GM23338 (cell line): Measurements from ENCODE around the gene CYSLTR2. TPM values are rescaled to one million over a fixed set of nuclear protein-coding genes. Genes with fewer than 3 reads are reported as not detected.

Source experiments
- ATAC-seq: fragments of 200-7000 bp; cut with Tn5 transposase; 3 replicates; pipeline ENCODE4 v1.9.1; 2020
- DNase-seq: peaks from one replicate; pipeline ENCODE4 v3.0.0-alpha.2; 2015; ENCODE audit warnings: low spot score
- H2AFZ ChIP-seq: fragments of 200-600 bp; sonication (generic); 2 replicates; pipeline ENCODE4 v1.8.0; 2016; ENCODE audit warnings: antibody characterized with exemption, mild to moderate bottlenecking, moderate library complexity
- H3F3A ChIP-seq: fragments of 200-600 bp; sonication (generic); replicated peaks from 2 replicates; pipeline ENCODE4 v1.8.0; 2017; ENCODE audit warnings: antibody characterized with exemption, mixed run types, low read depth
- H3K27ac ChIP-seq: fragments of 200-600 bp; sonication (generic); 2 replicates; pipeline ENCODE4 v1.6.1; 2016; ENCODE audit warnings: low read depth
- H3K27me3 ChIP-seq: fragments of 200-600 bp; sonication (generic); 2 replicates; pipeline ENCODE4 v1.8.0; 2016; ENCODE audit warnings: mild to moderate bottlenecking, mixed run types, moderate library complexity; ENCODE audit not compliant: insufficient read depth
- H3K36me3 ChIP-seq: fragments of 200-600 bp; sonication (generic); 2 replicates; pipeline ENCODE4 v1.8.0; 2016; ENCODE audit warnings: mild to moderate bottlenecking; ENCODE audit not compliant: insufficient read depth
- H3K4me1 ChIP-seq: fragments of 200-600 bp; sonication (generic); 2 replicates; pipeline ENCODE4 v1.8.0; 2016; ENCODE audit warnings: mild to moderate bottlenecking, moderate library complexity; ENCODE audit not compliant: insufficient read depth
- H3K4me2 ChIP-seq: fragments of 200-600 bp; sonication (generic); 2 replicates; pipeline ENCODE4 v1.7.1; 2017; ENCODE audit warnings: mixed run types
- H3K4me3 ChIP-seq: fragments of 200-600 bp; sonication (generic); 2 replicates; pipeline ENCODE4 v1.6.1; 2016; ENCODE audit warnings: mixed run types
- H3K79me2 ChIP-seq: fragments of 200-600 bp; sonication (generic); replicated peaks from 2 replicates; pipeline ENCODE4 v1.8.0; 2017; ENCODE audit warnings: mild to moderate bottlenecking; ENCODE audit not compliant: insufficient read depth
- H3K9me2 ChIP-seq: fragments of 200-600 bp; sonication (generic); 2 replicates; pipeline ENCODE4 v1.8.0; 2017; ENCODE audit not compliant: insufficient read depth
- H4K20me1 ChIP-seq: fragments of 200-600 bp; sonication (generic); replicated peaks from 2 replicates; pipeline ENCODE4 v1.8.0; 2017; ENCODE audit warnings: mild to moderate bottlenecking; ENCODE audit not compliant: insufficient read depth
- H3K27ac Mint-ChIP-seq: 2 replicates; pipeline ENCODE4 v1.8.0; 2020; ENCODE audit warnings: inconsistent platforms, mild to moderate bottlenecking, moderate library complexity, mixed read lengths
- H3K27me3 Mint-ChIP-seq: 3 replicates; pipeline ENCODE4 v1.8.0; 2022; ENCODE audit warnings: low read depth, mild to moderate bottlenecking, moderate library complexity, mixed read lengths, inconsistent platforms; ENCODE audit not compliant: insufficient read depth, poor library complexity
- H3K36me3 Mint-ChIP-seq: 3 replicates; pipeline ENCODE4 v1.8.0; 2021; ENCODE audit warnings: low read depth, mild to moderate bottlenecking, inconsistent platforms, moderate library complexity, mixed read lengths
- H3K4me1 Mint-ChIP-seq: 3 replicates; pipeline ENCODE4 v1.8.0; 2020; ENCODE audit warnings: mild to moderate bottlenecking, inconsistent platforms, mixed read lengths
- H3K4me3 Mint-ChIP-seq: 3 replicates; pipeline ENCODE4 v1.8.0; 2021; ENCODE audit warnings: moderate library complexity, mild to moderate bottlenecking, inconsistent platforms, mixed read lengths
- H3K9me3 Mint-ChIP-seq: 3 replicates; pipeline ENCODE4 v1.8.0; 2020; ENCODE audit warnings: moderate library complexity, mild to moderate bottlenecking, inconsistent platforms, mixed read lengths
- CREB1 ChIP-seq: fragments of 250-450 bp; sonication (Bioruptor Pico); IDR thresholded peaks from 2 replicates; pipeline ENCODE4 v1.5.0; 2020; ENCODE audit warnings: low read depth, mild to moderate bottlenecking, moderate library complexity
- ETS1 ChIP-seq: IDR thresholded peaks from 2 replicates; pipeline ENCODE4 v1.6.1; 2016; ENCODE audit warnings: antibody characterized with exemption
- EZH2 ChIP-seq: fragments of 200-600 bp; sonication (generic); IDR thresholded peaks from one replicate; pipeline ENCODE4 v1.8.0; 2017; ENCODE audit warnings: antibody characterized with exemption, mild to moderate bottlenecking, low read depth; ENCODE audit not compliant: unreplicated experiment
- EZH2phosphoT487 ChIP-seq: fragments of 200-600 bp; sonication (generic); IDR thresholded peaks from one replicate; pipeline ENCODE4 v1.8.1; 2018; ENCODE audit warnings: antibody characterized with exemption; ENCODE audit not compliant: unreplicated experiment
- JUNB ChIP-seq: IDR thresholded peaks from one replicate; pipeline ENCODE4 v1.6.1; 2016; ENCODE audit warnings: antibody characterized with exemption; ENCODE audit not compliant: unreplicated experiment
- NANOG ChIP-seq: IDR thresholded peaks from 2 replicates; pipeline ENCODE4 v1.6.1; 2016; ENCODE audit warnings: antibody characterized with exemption, borderline replicate concordance
- POLR2AphosphoS5 ChIP-seq: IDR thresholded peaks from 2 replicates; pipeline ENCODE4 v1.6.1; 2016; ENCODE audit warnings: antibody characterized with exemption, low read depth
- REST ChIP-seq: IDR thresholded peaks from one replicate; pipeline ENCODE4 v1.6.1; 2018; ENCODE audit warnings: antibody characterized with exemption; ENCODE audit not compliant: unreplicated experiment
- STAT1 ChIP-seq: IDR thresholded peaks from one replicate; pipeline ENCODE4 v1.6.1; 2016; ENCODE audit warnings: antibody characterized with exemption; ENCODE audit not compliant: unreplicated experiment
- ZNF114 ChIP-seq: fragments of 250-450 bp; sonication (Bioruptor Pico); IDR thresholded peaks from 2 replicates; pipeline ENCODE4 v1.5.0; 2020; ENCODE audit warnings: mild to moderate bottlenecking, moderate library complexity
- ZNF331 ChIP-seq: fragments of 250-450 bp; sonication (Bioruptor Pico); IDR thresholded peaks from 2 replicates; pipeline ENCODE4 v1.5.0; 2020; ENCODE audit warnings: low read depth, mild to moderate bottlenecking, moderate library complexity
- polyA plus RNA-seq: library from polyadenylated mRNA; unstranded; fragments of >200 nt; fragmentation: Nextera tagmentation; extraction: Ambion mirVana; gene quantifications from 2 replicates; pipeline ENCODE4 v1.2.1, GENCODE V29; 2016
- total RNA-seq: library from RNA; depleted of rRNA; stranded (reverse); fragments of >200 nt; shearing (Covaris generic); gene quantifications from 2 replicates; pipeline ENCODE4 v1.2.3, GENCODE V29; 2014
- TF ChIP-seq, protein P1 (sequence below), 2 experiments: fragments of 200-600 bp in 1 of 2; sonication (generic) in 1 of 2; conservative IDR thresholded peaks; 2 replicates each; pipeline versions ENCODE4 v1.5.1 to v1.6.1; 2016 to 2017; ENCODE audit warnings: antibody characterized with exemption in 2 of 2, low read depth in 2 of 2, mild to moderate bottlenecking in 2 of 2, moderate library complexity in 1 of 2
- TF ChIP-seq, protein P2 (sequence below): fragments of 250-450 bp; sonication (Bioruptor Pico); IDR thresholded peaks from 2 replicates; pipeline ENCODE4 v1.5.0; 2020; ENCODE audit warnings: mild to moderate bottlenecking, moderate library complexity

Gene CYSLTR2
- total and polyA plus RNA-seq, 2 experiments from 2014 or later = not detected

DNA sequence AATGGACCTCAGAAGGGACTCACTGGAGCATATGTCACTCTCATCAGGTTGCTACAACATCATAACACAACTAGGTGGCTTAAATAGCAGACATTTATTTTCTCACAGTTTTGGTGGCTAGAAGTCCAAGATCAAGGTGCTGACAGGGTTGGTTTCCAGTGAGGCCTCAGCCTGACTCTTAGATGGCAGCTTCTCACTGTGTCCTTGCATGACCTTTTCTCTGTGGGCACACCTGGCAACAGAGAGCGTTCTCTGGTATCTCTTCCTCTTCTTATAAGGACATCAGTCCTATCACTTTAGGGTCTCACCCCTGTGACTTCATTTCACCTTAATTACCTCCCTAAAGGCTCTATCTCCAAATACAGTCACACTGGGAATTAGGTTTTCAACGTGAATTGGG is 74.5 kb downstream of the CYSLTR2 start:
- Histone ChIP-seq H3K4me3 (no peak overlapping the region), H3K4me1 (peaks cover 2% of the 10 kb centered on the region; the same call in 1 of the 2 replicates), H2AFZ (no peak overlapping the region), H4K20me1 (no peaks in the 10 kb centered on the region), H3K79me2 (no peaks in the 10 kb centered on the region), H3K27me3 (no peaks in the 10 kb centered on the region), H3K4me2 (no peak overlapping the region), H3F3A (no peaks in the 10 kb centered on the region), H3K9me2 (0 out of 2 replicates have a peak, but pooled peaks cover 6% of the 10 kb centered on the region), H3K36me3 (no peaks in the 10 kb centered on the region), H3K27ac (no peak overlapping the region)
- Mint-ChIP-seq H3K36me3 (no peaks in the 10 kb centered on the region), H3K9me3 (peaks cover 7% of the 10 kb centered on the region; the same call in 1 of the 3 replicates), H3K27me3 (peaks cover 5% of the 10 kb centered on the region), H3K4me1 (peaks cover 14% of the 10 kb centered on the region), H3K27ac (no peak overlapping the region), H3K4me3 (no peak overlapping the region)
- ATAC-seq (no peak), DNase-seq (no peak)
- TF ChIP-seq ETS1 (no peak), ZNF114 (CRISPR knock-in tag) (no peak), STAT1 (no peak), ZNF331 (no peak), NANOG (no peak), REST (no peak), CREB1 (no peak), EZH2 (no peak), POLR2AphosphoS5 (no peak), EZH2phosphoT487 (no peak), JUNB (no peak)
- TF ChIP-seq, protein P1, sequence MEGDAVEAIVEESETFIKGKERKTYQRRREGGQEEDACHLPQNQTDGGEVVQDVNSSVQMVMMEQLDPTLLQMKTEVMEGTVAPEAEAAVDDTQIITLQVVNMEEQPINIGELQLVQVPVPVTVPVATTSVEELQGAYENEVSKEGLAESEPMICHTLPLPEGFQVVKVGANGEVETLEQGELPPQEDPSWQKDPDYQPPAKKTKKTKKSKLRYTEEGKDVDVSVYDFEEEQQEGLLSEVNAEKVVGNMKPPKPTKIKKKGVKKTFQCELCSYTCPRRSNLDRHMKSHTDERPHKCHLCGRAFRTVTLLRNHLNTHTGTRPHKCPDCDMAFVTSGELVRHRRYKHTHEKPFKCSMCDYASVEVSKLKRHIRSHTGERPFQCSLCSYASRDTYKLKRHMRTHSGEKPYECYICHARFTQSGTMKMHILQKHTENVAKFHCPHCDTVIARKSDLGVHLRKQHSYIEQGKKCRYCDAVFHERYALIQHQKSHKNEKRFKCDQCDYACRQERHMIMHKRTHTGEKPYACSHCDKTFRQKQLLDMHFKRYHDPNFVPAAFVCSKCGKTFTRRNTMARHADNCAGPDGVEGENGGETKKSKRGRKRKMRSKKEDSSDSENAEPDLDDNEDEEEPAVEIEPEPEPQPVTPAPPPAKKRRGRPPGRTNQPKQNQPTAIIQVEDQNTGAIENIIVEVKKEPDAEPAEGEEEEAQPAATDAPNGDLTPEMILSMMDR (conservative IDR thresholded peaks at IDR 0.05; ENCODE audit: low read depth in 2 of 2) = no peak
- TF ChIP-seq, protein P2, sequence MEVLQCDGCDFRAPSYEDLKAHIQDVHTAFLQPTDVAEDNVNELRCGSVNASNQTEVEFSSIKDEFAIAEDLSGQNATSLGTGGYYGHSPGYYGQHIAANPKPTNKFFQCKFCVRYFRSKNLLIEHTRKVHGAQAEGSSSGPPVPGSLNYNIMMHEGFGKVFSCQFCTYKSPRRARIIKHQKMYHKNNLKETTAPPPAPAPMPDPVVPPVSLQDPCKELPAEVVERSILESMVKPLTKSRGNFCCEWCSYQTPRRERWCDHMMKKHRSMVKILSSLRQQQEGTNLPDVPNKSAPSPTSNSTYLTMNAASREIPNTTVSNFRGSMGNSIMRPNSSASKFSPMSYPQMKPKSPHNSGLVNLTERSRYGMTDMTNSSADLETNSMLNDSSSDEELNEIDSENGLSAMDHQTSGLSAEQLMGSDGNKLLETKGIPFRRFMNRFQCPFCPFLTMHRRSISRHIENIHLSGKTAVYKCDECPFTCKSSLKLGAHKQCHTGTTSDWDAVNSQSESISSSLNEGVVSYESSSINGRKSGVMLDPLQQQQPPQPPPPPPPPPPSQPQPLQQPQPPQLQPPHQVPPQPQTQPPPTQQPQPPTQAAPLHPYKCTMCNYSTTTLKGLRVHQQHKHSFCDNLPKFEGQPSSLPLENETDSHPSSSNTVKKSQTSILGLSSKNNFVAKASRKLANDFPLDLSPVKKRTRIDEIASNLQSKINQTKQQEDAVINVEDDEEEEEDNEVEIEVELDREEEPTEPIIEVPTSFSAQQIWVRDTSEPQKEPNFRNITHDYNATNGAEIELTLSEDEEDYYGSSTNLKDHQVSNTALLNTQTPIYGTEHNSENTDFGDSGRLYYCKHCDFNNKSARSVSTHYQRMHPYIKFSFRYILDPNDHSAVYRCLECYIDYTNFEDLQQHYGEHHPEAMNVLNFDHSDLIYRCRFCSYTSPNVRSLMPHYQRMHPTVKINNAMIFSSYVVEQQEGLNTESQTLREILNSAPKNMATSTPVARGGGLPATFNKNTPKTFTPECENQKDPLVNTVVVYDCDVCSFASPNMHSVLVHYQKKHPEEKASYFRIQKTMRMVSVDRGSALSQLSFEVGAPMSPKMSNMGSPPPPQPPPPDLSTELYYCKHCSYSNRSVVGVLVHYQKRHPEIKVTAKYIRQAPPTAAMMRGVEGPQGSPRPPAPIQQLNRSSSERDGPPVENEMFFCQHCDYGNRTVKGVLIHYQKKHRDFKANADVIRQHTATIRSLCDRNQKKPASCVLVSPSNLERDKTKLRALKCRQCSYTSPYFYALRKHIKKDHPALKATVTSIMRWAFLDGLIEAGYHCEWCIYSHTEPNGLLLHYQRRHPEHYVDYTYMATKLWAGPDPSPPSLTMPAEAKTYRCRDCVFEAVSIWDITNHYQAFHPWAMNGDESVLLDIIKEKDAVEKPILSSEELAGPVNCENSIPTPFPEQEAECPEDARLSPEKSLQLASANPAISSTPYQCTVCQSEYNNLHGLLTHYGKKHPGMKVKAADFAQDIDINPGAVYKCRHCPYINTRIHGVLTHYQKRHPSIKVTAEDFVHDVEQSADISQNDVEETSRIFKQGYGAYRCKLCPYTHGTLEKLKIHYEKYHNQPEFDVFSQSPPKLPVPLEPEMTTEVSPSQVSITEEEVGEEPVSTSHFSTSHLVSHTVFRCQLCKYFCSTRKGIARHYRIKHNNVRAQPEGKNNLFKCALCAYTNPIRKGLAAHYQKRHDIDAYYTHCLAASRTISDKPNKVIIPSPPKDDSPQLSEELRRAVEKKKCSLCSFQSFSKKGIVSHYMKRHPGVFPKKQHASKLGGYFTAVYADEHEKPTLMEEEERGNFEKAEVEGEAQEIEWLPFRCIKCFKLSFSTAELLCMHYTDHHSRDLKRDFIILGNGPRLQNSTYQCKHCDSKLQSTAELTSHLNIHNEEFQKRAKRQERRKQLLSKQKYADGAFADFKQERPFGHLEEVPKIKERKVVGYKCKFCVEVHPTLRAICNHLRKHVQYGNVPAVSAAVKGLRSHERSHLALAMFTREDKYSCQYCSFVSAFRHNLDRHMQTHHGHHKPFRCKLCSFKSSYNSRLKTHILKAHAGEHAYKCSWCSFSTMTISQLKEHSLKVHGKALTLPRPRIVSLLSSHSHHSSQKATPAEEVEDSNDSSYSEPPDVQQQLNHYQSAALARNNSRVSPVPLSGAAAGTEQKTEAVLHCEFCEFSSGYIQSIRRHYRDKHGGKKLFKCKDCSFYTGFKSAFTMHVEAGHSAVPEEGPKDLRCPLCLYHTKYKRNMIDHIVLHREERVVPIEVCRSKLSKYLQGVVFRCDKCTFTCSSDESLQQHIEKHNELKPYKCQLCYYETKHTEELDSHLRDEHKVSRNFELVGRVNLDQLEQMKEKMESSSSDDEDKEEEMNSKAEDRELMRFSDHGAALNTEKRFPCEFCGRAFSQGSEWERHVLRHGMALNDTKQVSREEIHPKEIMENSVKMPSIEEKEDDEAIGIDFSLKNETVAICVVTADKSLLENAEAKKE (CRISPR knock-in tag) = no peak
